Osteocyte (in vitro differentiated cells): ENCODE measurements around the gene RIPOR2. TPM values are rescaled to one million over a fixed set of nuclear protein-coding genes. Genes with fewer than 3 reads are reported as not detected.

Experiments
- DNase-seq: peaks from one replicate; pipeline ENCODE4 v3.0.0; 2021; ENCODE audit warnings: mixed read lengths; ENCODE audit not compliant: unreplicated experiment; ENCODE audit errors: extremely low spot score
- H3K27ac Mint-ChIP-seq: one replicate; pipeline ENCODE4 v1.8.0; 2021; ENCODE audit warnings: mild to moderate bottlenecking, mixed read lengths; ENCODE audit not compliant: unreplicated experiment
- H3K27me3 Mint-ChIP-seq: one replicate; pipeline ENCODE4 v1.8.0; 2021; ENCODE audit warnings: mixed read lengths; ENCODE audit not compliant: unreplicated experiment
- H3K36me3 Mint-ChIP-seq: one replicate; pipeline ENCODE4 v1.8.0; 2021; ENCODE audit warnings: mixed read lengths; ENCODE audit not compliant: unreplicated experiment
- H3K4me1 Mint-ChIP-seq: one replicate; pipeline ENCODE4 v1.8.0; 2021; ENCODE audit warnings: mixed read lengths; ENCODE audit not compliant: unreplicated experiment
- H3K4me3 Mint-ChIP-seq: one replicate; pipeline ENCODE4 v1.8.0; 2021; ENCODE audit warnings: mild to moderate bottlenecking, moderate library complexity, mixed read lengths; ENCODE audit not compliant: unreplicated experiment
- H3K9me3 Mint-ChIP-seq: one replicate; pipeline ENCODE4 v1.8.0; 2021; ENCODE audit warnings: mixed read lengths; ENCODE audit not compliant: unreplicated experiment
- total RNA-seq: library from RNA; stranded (reverse); gene quantifications from 2 replicates; pipeline ENCODE4 v1.2.1, GENCODE V29; 2021
- TF ChIP-seq, protein P1 (sequence below): fragments of 200-600 bp; sonication (generic); IDR thresholded peaks from 2 replicates; pipeline ENCODE4 v1.5.0; 2021; ENCODE audit warnings: antibody characterized with exemption, mild to moderate bottlenecking, moderate library complexity

The RIPOR2 gene
- total RNA-seq, 1 donor from 2014 or later: 6.3 TPM

GRCh38 chr6:24845578-24845977, 90.2 kb downstream of the RIPOR2 start:
- Mint-ChIP-seq H3K9me3 (no peaks in the 10 kb centered on the region), H3K36me3 (peaks cover 18% of the 10 kb centered on the region), H3K4me3 (no peak overlapping the region), H3K27me3 (no peaks in the 10 kb centered on the region), H3K27ac (no peak overlapping the region), H3K4me1 (no peaks in the 10 kb centered on the region)
- TF ChIP-seq, protein P1, sequence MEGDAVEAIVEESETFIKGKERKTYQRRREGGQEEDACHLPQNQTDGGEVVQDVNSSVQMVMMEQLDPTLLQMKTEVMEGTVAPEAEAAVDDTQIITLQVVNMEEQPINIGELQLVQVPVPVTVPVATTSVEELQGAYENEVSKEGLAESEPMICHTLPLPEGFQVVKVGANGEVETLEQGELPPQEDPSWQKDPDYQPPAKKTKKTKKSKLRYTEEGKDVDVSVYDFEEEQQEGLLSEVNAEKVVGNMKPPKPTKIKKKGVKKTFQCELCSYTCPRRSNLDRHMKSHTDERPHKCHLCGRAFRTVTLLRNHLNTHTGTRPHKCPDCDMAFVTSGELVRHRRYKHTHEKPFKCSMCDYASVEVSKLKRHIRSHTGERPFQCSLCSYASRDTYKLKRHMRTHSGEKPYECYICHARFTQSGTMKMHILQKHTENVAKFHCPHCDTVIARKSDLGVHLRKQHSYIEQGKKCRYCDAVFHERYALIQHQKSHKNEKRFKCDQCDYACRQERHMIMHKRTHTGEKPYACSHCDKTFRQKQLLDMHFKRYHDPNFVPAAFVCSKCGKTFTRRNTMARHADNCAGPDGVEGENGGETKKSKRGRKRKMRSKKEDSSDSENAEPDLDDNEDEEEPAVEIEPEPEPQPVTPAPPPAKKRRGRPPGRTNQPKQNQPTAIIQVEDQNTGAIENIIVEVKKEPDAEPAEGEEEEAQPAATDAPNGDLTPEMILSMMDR: no peak
- DNase-seq: no peak

GRCh38 chr6:24844903-24845302, 90.9 kb downstream of the RIPOR2 start:
- Mint-ChIP-seq H3K4me1 (no peaks in the 10 kb centered on the region), H3K4me3 (no peak overlapping the region), H3K9me3 (no peaks in the 10 kb centered on the region), H3K27ac (no peak overlapping the region), H3K36me3 (peaks cover 18% of the 10 kb centered on the region), H3K27me3 (no peaks in the 10 kb centered on the region)
- TF ChIP-seq, protein P1: no peak
- no peak for DNase-seq

DNA sequence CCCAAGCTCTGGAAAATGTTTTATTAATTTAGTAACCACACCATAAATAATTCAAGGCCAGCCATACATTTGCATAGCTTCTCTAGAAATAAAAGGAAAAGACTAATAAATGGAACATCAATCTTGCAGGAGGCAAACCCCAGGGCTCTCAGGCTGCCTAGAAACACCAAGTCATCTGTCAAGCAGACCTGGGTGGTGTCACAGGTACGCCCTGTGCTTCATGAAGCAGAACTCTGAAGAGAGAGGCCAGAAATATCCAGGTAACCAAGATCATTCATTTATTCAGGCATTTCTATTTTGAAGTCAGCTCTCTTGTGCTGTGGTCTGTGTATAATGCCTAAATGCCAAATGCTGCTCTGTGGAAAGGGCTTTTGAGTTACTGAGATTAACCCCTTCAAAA, 91.7 kb downstream of the RIPOR2 start:
- H3K4me3 Mint-ChIP-seq: no peak overlapping the region
- TF ChIP-seq, protein P1: no peak
- H3K36me3 Mint-ChIP-seq: peaks cover 14% of the 10 kb centered on the region
- no peak for DNase-seq
- H3K27me3 Mint-ChIP-seq: no peaks in the 10 kb centered on the region
- peaks cover 3% of the 10 kb centered on the region for H3K4me1 Mint-ChIP-seq
- H3K9me3 Mint-ChIP-seq: no peaks in the 10 kb centered on the region
- no peak overlapping the region for H3K27ac Mint-ChIP-seq

DNA sequence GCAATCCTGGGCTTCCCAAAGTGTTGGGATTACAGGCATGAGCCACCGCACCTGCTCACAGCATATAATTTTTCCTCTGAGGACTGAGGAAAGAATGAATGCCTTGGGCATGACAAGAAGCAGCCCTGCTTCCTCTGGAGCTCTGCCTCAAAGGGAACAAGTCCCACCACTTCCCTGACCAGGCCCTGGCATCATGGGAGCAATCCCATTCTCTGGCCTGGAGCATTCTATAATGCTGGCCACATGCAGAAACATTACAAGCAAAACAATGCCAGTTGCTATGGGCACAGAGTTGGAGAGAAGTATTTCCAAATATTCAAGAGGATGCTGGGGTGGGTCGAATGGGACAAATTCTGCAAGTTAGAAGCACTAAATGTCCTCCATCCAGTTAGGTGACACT, 95.6 kb downstream of the RIPOR2 start:
- DNase-seq: no peak

GRCh38 chr6:24838994-24839393, 96.8 kb downstream of the RIPOR2 start:
- DNase-seq: no peak
- Mint-ChIP-seq H3K9me3 (no peaks in the 10 kb centered on the region), H3K36me3 (peaks cover 7% of the 10 kb centered on the region), H3K4me3 (no peak overlapping the region), H3K27ac (no peak overlapping the region), H3K27me3 (no peaks in the 10 kb centered on the region), H3K4me1 (peaks cover 12% of the 10 kb centered on the region)
- TF ChIP-seq, protein P1: no peak

More for the DNA sequence above, 95.6 kb downstream of the RIPOR2 start:
- Mint-ChIP-seq H3K9me3 (no peaks in the 10 kb centered on the region), H3K36me3 (peaks cover 9% of the 10 kb centered on the region), H3K27ac (no peak overlapping the region), H3K27me3 (no peaks in the 10 kb centered on the region), H3K4me1 (peaks cover 9% of the 10 kb centered on the region), H3K4me3 (no peak overlapping the region)
- TF ChIP-seq, protein P1: no peak
